A673 (cell line): ENCODE data around the gene SUSD6.

Experiments used
- EZH2 ChIP-seq: fragments of 200-600 bp; sonication (generic); IDR thresholded peaks from 2 replicates; pipeline ENCODE4 v1.6.1; 2017; ENCODE audit warnings: borderline replicate concordance, low read depth, mild to moderate bottlenecking, mixed read lengths, antibody characterized with exemption, low read length; ENCODE audit not compliant: poor library complexity, severe bottlenecking
- TF ChIP-seq, protein P1 (sequence below): fragments of 300-800, 200-600 bp; sonication (generic); conservative IDR thresholded peaks from 2 replicates; pipeline ENCODE4 v1.5.1; 2017; ENCODE audit warnings: low read depth, mild to moderate bottlenecking, antibody characterized with exemption, low read length, moderate library complexity, mixed read lengths

DNA sequence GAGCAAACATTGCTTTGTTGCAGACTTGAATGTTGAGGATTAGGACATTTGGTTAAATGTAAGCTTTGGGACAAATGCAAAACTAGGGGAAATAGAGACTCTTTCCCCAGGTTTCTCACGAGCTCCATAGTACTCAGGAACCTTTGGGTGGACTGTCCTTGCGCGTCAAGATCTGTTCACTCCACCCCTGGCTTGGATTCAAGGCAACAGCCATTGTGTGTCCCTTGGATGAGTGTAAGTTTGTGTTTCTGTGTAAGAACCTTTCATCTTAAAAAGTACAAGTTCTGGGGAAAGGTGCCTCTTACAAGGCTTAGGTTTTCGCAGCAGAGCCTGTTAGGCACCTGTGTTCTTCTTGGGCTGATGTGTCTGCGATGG, 3.7 kb downstream of the SUSD6 start:
- TF ChIP-seq EZH2, result no peak
- TF ChIP-seq, protein P1, sequence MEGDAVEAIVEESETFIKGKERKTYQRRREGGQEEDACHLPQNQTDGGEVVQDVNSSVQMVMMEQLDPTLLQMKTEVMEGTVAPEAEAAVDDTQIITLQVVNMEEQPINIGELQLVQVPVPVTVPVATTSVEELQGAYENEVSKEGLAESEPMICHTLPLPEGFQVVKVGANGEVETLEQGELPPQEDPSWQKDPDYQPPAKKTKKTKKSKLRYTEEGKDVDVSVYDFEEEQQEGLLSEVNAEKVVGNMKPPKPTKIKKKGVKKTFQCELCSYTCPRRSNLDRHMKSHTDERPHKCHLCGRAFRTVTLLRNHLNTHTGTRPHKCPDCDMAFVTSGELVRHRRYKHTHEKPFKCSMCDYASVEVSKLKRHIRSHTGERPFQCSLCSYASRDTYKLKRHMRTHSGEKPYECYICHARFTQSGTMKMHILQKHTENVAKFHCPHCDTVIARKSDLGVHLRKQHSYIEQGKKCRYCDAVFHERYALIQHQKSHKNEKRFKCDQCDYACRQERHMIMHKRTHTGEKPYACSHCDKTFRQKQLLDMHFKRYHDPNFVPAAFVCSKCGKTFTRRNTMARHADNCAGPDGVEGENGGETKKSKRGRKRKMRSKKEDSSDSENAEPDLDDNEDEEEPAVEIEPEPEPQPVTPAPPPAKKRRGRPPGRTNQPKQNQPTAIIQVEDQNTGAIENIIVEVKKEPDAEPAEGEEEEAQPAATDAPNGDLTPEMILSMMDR, result no peak
